MCF 10A (cell line): ENCODE measurements around the gene URAD. TPM values are rescaled to one million over a fixed set of nuclear protein-coding genes. Genes with fewer than 3 reads are reported as not detected.

Experiments used
- BruUV-seq: library from RNA; stranded (reverse); fragments of 400-500 nt; replicated peaks from 2 replicates; lab custom pipeline; 2021; lab: Mats Ljungman, UMichigan
- CTCF ChIA-PET: fragments of 300-600 bp; sonication (Branson Sonifier 250); formaldehyde crosslinking; extraction: SDS; loops from one replicate; lab custom pipeline; 2021; ENCODE audit warnings: antibody characterized with exemption, inconsistent platforms; lab: Yijun Ruan, JAX
- POLR2A ChIA-PET: fragments of 300-600, 350-650 bp; sonication (Branson Sonifier 250); formaldehyde crosslinking; extraction: SDS; loops from one replicate; lab custom pipeline; 2020; ENCODE audit warnings: antibody characterized with exemption, inconsistent platforms; lab: Yijun Ruan, JAX
- DNase-seq: peaks from one replicate; pipeline ENCODE4 v3.0.0-alpha.2; 2018; ENCODE audit not compliant: unreplicated experiment
- H3K27ac Mint-ChIP-seq: one replicate; pipeline ENCODE4 v1.8.0; 2022; ENCODE audit warnings: mild to moderate bottlenecking, low read depth, mixed read lengths; ENCODE audit not compliant: unreplicated experiment
- H3K27me3 Mint-ChIP-seq: one replicate; pipeline ENCODE4 v1.8.0; 2022; ENCODE audit warnings: mixed read lengths; ENCODE audit not compliant: insufficient read depth, unreplicated experiment
- H3K36me3 Mint-ChIP-seq: one replicate; pipeline ENCODE4 v1.8.0; 2022; ENCODE audit warnings: mild to moderate bottlenecking, moderate library complexity, mixed read lengths; ENCODE audit not compliant: insufficient read depth, unreplicated experiment
- H3K4me1 Mint-ChIP-seq: one replicate; pipeline ENCODE4 v1.8.0; 2022; ENCODE audit warnings: mixed read lengths; ENCODE audit not compliant: insufficient read depth, unreplicated experiment
- H3K4me3 Mint-ChIP-seq: one replicate; pipeline ENCODE4 v1.8.0; 2022; ENCODE audit warnings: mild to moderate bottlenecking, moderate library complexity, mixed read lengths; ENCODE audit not compliant: unreplicated experiment
- H3K9me3 Mint-ChIP-seq: one replicate; pipeline ENCODE4 v1.8.0; 2022; ENCODE audit warnings: mixed read lengths; ENCODE audit not compliant: unreplicated experiment
- intact Hi-C: fragments of 100-400 bp; cut with micrococcal nuclease; formaldehyde crosslinking; loops from 2 replicates; pipeline ENCODE4 v1.14.1; 2022
- total RNA-seq: library from RNA; stranded (reverse); gene quantifications from 2 replicates; pipeline ENCODE4 v1.2.3, GENCODE V29; 2022
- TF ChIP-seq, protein P1 (sequence below): fragments of 200-600 bp; IDR thresholded peaks from one replicate; pipeline ENCODE4 v1.8.0; 2022; ENCODE audit warnings: antibody characterized with exemption, mild to moderate bottlenecking; ENCODE audit not compliant: unreplicated experiment

URAD gene
- total RNA-seq, 1 experiment from 2014 or later, result not detected

- no peak overlapping the region for H3K4me3 Mint-ChIP-seq
- TF ChIP-seq, protein P1, sequence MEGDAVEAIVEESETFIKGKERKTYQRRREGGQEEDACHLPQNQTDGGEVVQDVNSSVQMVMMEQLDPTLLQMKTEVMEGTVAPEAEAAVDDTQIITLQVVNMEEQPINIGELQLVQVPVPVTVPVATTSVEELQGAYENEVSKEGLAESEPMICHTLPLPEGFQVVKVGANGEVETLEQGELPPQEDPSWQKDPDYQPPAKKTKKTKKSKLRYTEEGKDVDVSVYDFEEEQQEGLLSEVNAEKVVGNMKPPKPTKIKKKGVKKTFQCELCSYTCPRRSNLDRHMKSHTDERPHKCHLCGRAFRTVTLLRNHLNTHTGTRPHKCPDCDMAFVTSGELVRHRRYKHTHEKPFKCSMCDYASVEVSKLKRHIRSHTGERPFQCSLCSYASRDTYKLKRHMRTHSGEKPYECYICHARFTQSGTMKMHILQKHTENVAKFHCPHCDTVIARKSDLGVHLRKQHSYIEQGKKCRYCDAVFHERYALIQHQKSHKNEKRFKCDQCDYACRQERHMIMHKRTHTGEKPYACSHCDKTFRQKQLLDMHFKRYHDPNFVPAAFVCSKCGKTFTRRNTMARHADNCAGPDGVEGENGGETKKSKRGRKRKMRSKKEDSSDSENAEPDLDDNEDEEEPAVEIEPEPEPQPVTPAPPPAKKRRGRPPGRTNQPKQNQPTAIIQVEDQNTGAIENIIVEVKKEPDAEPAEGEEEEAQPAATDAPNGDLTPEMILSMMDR, result no peak
- no peak overlapping the region for H3K27ac Mint-ChIP-seq
- H3K27me3 Mint-ChIP-seq, result peaks cover 70% of the 10 kb centered on the region
- POLR2A ChIA-PET, result no interaction called here
- H3K4me1 Mint-ChIP-seq, result peaks cover 7% of the 10 kb centered on the region
- no TSS peak for BruUV-seq
- CTCF ChIA-PET, result interaction anchor here (0.8 to 5.2 kb wide), 4 partner anchors 151 to 620 kb away, joined by 3 to 74 read pairs (median 10); no protein-coding TSS in a partner anchor
- no peaks in the 10 kb centered on the region for H3K9me3 Mint-ChIP-seq
- peaks cover 5% of the 10 kb centered on the region for H3K36me3 Mint-ChIP-seq
- intact Hi-C loops, result loop anchor here (5.0 kb wide), 1 partner anchor 209 kb away; no protein-coding TSS in a partner anchor
- no peak for DNase-seq
These were observed 7.3 kb downstream of the URAD start for GRCh38 chr13:27981006-27981708.

DNA sequence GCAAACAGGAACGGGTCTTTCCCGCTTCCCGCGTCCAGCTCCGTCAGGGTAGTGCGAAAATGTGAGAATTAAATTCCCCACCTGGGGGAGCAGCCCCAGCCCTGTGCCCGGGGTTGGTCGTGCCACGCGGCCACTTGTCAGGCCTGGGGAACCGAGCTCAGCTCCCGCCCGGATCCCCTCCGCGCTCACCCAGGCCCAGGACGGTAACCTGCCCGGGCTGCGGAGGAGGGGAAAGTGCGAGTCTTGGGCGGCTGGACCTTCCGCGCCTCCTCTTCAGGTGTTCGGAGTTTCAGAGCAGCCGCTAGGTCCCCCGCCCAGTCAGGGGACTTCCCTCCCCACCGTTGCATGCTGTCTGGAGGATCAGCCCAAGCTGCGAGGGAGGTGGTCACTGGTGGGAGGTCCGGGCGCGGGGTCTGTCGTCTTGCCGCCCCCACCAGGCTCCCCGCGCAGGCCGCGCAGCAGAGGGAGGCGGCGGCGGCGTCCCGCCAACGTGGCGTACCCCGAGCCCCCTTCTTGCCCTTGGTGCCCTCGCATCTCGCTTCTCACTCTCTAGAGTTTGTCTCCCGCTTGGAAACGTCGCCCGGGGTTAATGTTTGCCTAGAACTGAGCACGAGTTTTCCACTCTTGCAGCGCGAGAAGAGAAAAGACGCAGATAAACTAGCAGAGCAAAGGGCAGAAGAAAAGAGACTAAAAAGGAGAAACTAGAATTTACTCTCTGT is 8.1 kb downstream of the URAD start:
- Mint-ChIP-seq H3K9me3 (no peaks in the 10 kb centered on the region), H3K4me1 (peaks cover 7% of the 10 kb centered on the region), H3K36me3 (peaks cover 5% of the 10 kb centered on the region), H3K27ac (no peak overlapping the region), H3K4me3 (no peak overlapping the region), H3K27me3 (peaks cover 77% of the 10 kb centered on the region)
- DNase-seq, result no peak
- intact Hi-C loops, result loop anchor here (5.0 kb wide), 1 partner anchor 208 kb away; no protein-coding TSS in a partner anchor
- ChIA-PET CTCF (interaction anchor here (2.2 kb wide), 2 partner anchors 150 to 154 kb away, joined by 8 to 11 read pairs; no protein-coding TSS in a partner anchor), POLR2A (no interaction called here)
- BruUV-seq, result no TSS peak
- TF ChIP-seq, protein P1, result no peak

DNA sequence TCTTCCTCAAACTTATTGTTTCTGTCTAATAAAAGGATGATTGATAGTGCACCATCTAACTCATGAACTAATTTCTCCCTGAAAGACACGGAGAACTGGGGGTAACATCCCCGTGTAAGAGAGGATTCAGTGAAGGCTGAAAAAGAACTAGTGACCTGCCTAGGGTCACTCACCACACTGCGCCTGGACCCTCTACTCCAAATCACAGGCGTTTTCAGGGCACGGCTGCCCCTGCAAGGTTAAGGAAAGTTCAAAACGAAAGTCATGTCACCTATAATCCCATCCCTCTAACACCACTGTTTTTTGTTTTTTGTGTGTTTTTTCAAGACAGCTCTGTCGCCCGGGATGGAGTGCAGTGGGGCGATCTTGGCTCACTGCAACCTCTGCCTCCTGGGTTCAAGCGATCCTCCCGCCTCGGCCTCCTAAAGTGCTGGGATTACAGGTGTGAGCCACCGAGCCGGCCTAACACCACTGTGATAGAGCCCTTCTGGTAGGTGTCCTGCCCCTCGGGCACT is 8.7 kb downstream of the URAD start:
- BruUV-seq, result no TSS peak
- Mint-ChIP-seq H3K27ac (no peak overlapping the region), H3K36me3 (peaks cover 5% of the 10 kb centered on the region), H3K9me3 (no peaks in the 10 kb centered on the region), H3K4me3 (no peak overlapping the region), H3K27me3 (peaks cover 84% of the 10 kb centered on the region), H3K4me1 (peaks cover 7% of the 10 kb centered on the region)
- TF ChIP-seq, protein P1, result no peak
- no peak for DNase-seq
- intact Hi-C loops, result loop anchor here (5.0 kb wide), 1 partner anchor 208 kb away; no protein-coding TSS in a partner anchor
- ChIA-PET POLR2A (no interaction called here), CTCF (interaction anchor here (0.5 to 2.2 kb wide), 3 partner anchors 33 to 153 kb away, joined by 4 to 11 read pairs (median 8); no protein-coding TSS in a partner anchor)
